T-cell (primary cell): ENCODE measurements around the gene METAP1. TPM values are rescaled to one million over a fixed set of nuclear protein-coding genes. Genes with fewer than 3 reads are reported as not detected.

Experiments
- ATAC-seq, 4 experiments: fragments of 200-7000 bp in 3 of 4; fragments of 150-1000 bp in 1 of 4; cut with Tn5 transposase; replicated peaks in 1 of 4; 1 replicate in 3 of 4; 2 replicates in 1 of 4; pipeline ENCODE4 v1.10.0; 2021; ENCODE audit warnings: moderate library complexity in 3 of 4, mild to moderate bottlenecking in 2 of 4, moderate number of reproducible peaks in 1 of 4
- CTCF ChIA-PET, 2 donors: fragments of 300-600 bp; sonication (Branson Sonifier 250); formaldehyde crosslinking; loops; one replicate each; lab custom pipeline; 2022; ENCODE audit warnings: antibody characterized with exemption in 2 of 2; lab: Charles Lee
- POLR2A ChIA-PET, 2 donors: fragments of 300-600 bp; sonication (Branson Sonifier 250); formaldehyde crosslinking; loops; one replicate each; lab custom pipeline; 2022; ENCODE audit warnings: antibody characterized with exemption in 2 of 2; lab: Charles Lee
- DNase-seq, 35 experiments: peaks; one replicate each; pipeline versions ENCODE4 v3.0.0 to v3.0.0-alpha.2; 2013 to 2023
- H3K27ac ChIP-seq: one replicate; pipeline ENCODE4 v1.5.1; 2013; ENCODE audit warnings: low read length
- H3K27me3 ChIP-seq, 2 experiments: replicated peaks in 1 of 2; 1 replicate in 1 of 2; 2 replicates in 1 of 2; pipeline versions ENCODE4 v1.6.1 to v1.7.0; 2013; ENCODE audit warnings: low read length in 1 of 2, mixed read lengths in 1 of 2; ENCODE audit not compliant: control insufficient read depth in 2 of 2, insufficient read depth in 2 of 2; ENCODE audit errors: extremely low read depth in 1 of 2
- H3K36me3 ChIP-seq, 2 donors: 1 replicate in 1 of 2; 2 replicates in 1 of 2; pipeline versions ENCODE4 v1.6.1 to v1.7.0; 2013; ENCODE audit warnings: low read length in 1 of 2; ENCODE audit not compliant: control insufficient read depth in 2 of 2, insufficient read depth in 1 of 2; ENCODE audit errors: extremely low read depth in 1 of 2
- H3K4me1 ChIP-seq, 2 experiments: 1 replicate in 1 of 2; 2 replicates in 1 of 2; pipeline versions ENCODE4 v1.6.1 to v1.7.0; 2013; ENCODE audit warnings: low read length in 2 of 2, mixed read lengths in 1 of 2; ENCODE audit not compliant: insufficient read depth in 2 of 2, control insufficient read depth in 1 of 2; ENCODE audit errors: extremely low read depth in 1 of 2
- H3K4me3 ChIP-seq, 2 donors: 1 replicate in 1 of 2; 2 replicates in 1 of 2; pipeline versions ENCODE4 v1.5.1 to v1.7.0; 2013; ENCODE audit warnings: mild to moderate bottlenecking in 2 of 2, low read length in 1 of 2, moderate library complexity in 1 of 2; ENCODE audit not compliant: control insufficient read depth in 1 of 2; ENCODE audit errors: extremely low read depth in 1 of 2
- H3K9me3 ChIP-seq: 2 replicates; pipeline ENCODE4 v1.7.0; 2013
- H3K27ac Mint-ChIP-seq, 2 donors: one replicate each; pipeline ENCODE4 v1.8.0; 2020 to 2021; ENCODE audit warnings: mild to moderate bottlenecking in 2 of 2, mixed read lengths in 2 of 2
- H3K27me3 Mint-ChIP-seq, 2 donors: one replicate each; pipeline ENCODE4 v1.8.0; 2021 to 2022; ENCODE audit warnings: mixed read lengths in 2 of 2
- H3K36me3 Mint-ChIP-seq: one replicate; pipeline ENCODE4 v1.8.0; 2021; ENCODE audit warnings: mixed read lengths
- H3K4me1 Mint-ChIP-seq, 3 donors: one replicate each; pipeline ENCODE4 v1.8.0; 2020 to 2022; ENCODE audit warnings: mixed read lengths in 3 of 3, mild to moderate bottlenecking in 1 of 3
- H3K4me3 Mint-ChIP-seq, 3 donors: one replicate each; pipeline ENCODE4 v1.8.0; 2020 to 2022; ENCODE audit warnings: mild to moderate bottlenecking in 3 of 3, mixed read lengths in 3 of 3, moderate library complexity in 3 of 3
- H3K9me3 Mint-ChIP-seq, 3 donors: one replicate each; pipeline ENCODE4 v1.8.0; 2020 to 2022; ENCODE audit warnings: mixed read lengths in 3 of 3
- WGBS: methylation state at CpG from one replicate; pipeline ENCODE4 v1.1.5; 2013; ENCODE audit warnings: missing lambda C conversion rate; ENCODE audit not compliant: insufficient coverage; 5-methylcytosine and 5-hydroxymethylcytosine counted together
- total RNA-seq, 35 experiments: library from RNA in 6 of 35; stranded (reverse) in 6 of 35; fragments of 120-200 nt in 1 of 35; gene quantifications; one replicate each; pipeline versions ENCODE4 v1.2.1 to v1.2.4 and lab custom pipeline; 2013 to 2026

Gene METAP1
- total RNA-seq, 5 donors from 2014 or later (not counting 1 experiment from before 2014, with no cell fraction given), result 32.9 to 39.8 (median 39.2) TPM

GRCh38 chr4:99002279-99002678 lies 6.8 kb downstream of the METAP1 start:
- H3K9me3 Mint-ChIP-seq, result no peaks in the 10 kb centered on the region
- ChIA-PET CTCF (interaction anchor here (0.6 to 1.0 kb wide), 4 partner anchors 10 to 75 kb away, joined by 3 to 7 read pairs (median 4); no protein-coding TSS in a partner anchor), POLR2A (no interaction called here)
- H3K4me3 ChIP-seq, result no peak overlapping the region
- H3K4me1 ChIP-seq, result peaks cover 0 to 7% of the 10 kb centered on the region in 2 experiments
- H3K36me3 ChIP-seq, result no peaks in the 10 kb centered on the region
- H3K4me3 Mint-ChIP-seq, result no peak overlapping the region
- peaks cover 15% of the 10 kb centered on the region for H3K36me3 Mint-ChIP-seq
- ATAC-seq (no peak), DNase-seq (no peak)
- WGBS, result 80% methylated on average over 1 of the region's 3 CpGs
- no peak overlapping the region for H3K27ac Mint-ChIP-seq
- H3K27ac ChIP-seq, result no peak overlapping the region
- peaks cover 79 to 84% (median 81%) of the 10 kb centered on the region in 3 donors for H3K4me1 Mint-ChIP-seq
- no peaks in the 10 kb centered on the region for H3K9me3 ChIP-seq
- H3K27me3 ChIP-seq, result no peaks in the 10 kb centered on the region
- H3K27me3 Mint-ChIP-seq, result no peaks in the 10 kb centered on the region

- no peak overlapping the region for H3K4me3 ChIP-seq
- no peaks in the 10 kb centered on the region for H3K4me1 ChIP-seq
- peaks cover 0 to 3% of the 10 kb centered on the region in 2 donors for H3K36me3 ChIP-seq
- ChIA-PET CTCF (interaction anchor here (0.7 to 1.5 kb wide), 4 partner anchors 9 to 875 kb away, joined by 5 to 8 read pairs (median 6); no protein-coding TSS in a partner anchor), POLR2A (interaction anchor here in 1 of 2 donors (0.6 kb wide), 1 partner anchor 67 kb away, joined by 3 read pairs; no protein-coding TSS in a partner anchor)
- peaks cover 45% of the 10 kb centered on the region for H3K36me3 Mint-ChIP-seq
- no peak for DNase-seq
- WGBS, result 92% methylated on average over 1 of the region's 2 CpGs
- no peak overlapping the region for H3K4me3 Mint-ChIP-seq
- no peak for ATAC-seq
- no peaks in the 10 kb centered on the region for H3K27me3 ChIP-seq
- peaks cover 6 to 7% (median 7%) of the 10 kb centered on the region in 3 donors for H3K9me3 Mint-ChIP-seq
- no peak overlapping the region for H3K27ac ChIP-seq
- peaks cover 52 to 64% (median 54%) of the 10 kb centered on the region in 3 donors for H3K4me1 Mint-ChIP-seq
- no peaks in the 10 kb centered on the region for H3K27me3 Mint-ChIP-seq
- H3K27ac Mint-ChIP-seq, result peak overlapping the region in 1 of 2 donors; percentile 4
- no peaks in the 10 kb centered on the region for H3K9me3 ChIP-seq
These were observed 12.5 kb downstream of the METAP1 start for GRCh38 chr4:99008051-99008450.

- no peaks in the 10 kb centered on the region for H3K4me1 ChIP-seq
- CTCF ChIA-PET, result interaction anchor here (0.6 to 1.5 kb wide), 6 partner anchors 10 to 967 kb away, joined by 4 to 10 read pairs (median 5); partner anchors contain the start of gene METAP1 (in 1 of the 2)
- no CpG with 5 or more reads among the region's 4 CpGs for WGBS
- H3K9me3 Mint-ChIP-seq, result peaks cover 6 to 7% (median 7%) of the 10 kb centered on the region in 3 donors
- H3K36me3 ChIP-seq, result peaks cover 0 to 3% of the 10 kb centered on the region in 2 donors
- no peaks in the 10 kb centered on the region for H3K27me3 Mint-ChIP-seq
- no peak overlapping the region for H3K4me3 ChIP-seq
- H3K27me3 ChIP-seq, result no peaks in the 10 kb centered on the region
- no peak overlapping the region for H3K27ac ChIP-seq
- POLR2A ChIA-PET, result interaction anchor here (0.6 to 0.7 kb wide), 4 partner anchors 15 to 64 kb away, joined by 8 to 14 read pairs (median 13); no protein-coding TSS in a partner anchor
- no peak overlapping the region for H3K27ac Mint-ChIP-seq
- H3K36me3 Mint-ChIP-seq, result peaks cover 44% of the 10 kb centered on the region
- H3K9me3 ChIP-seq, result no peaks in the 10 kb centered on the region
- H3K4me1 Mint-ChIP-seq, result peaks cover 45 to 55% (median 50%) of the 10 kb centered on the region in 3 donors
- no peak for DNase-seq
- ATAC-seq, result no peak
- H3K4me3 Mint-ChIP-seq, result no peak overlapping the region
These were observed 16.4 kb downstream of the METAP1 start for GRCh38 chr4:99011910-99012309.

GRCh38 chr4:99013402-99013843 lies 17.9 kb downstream of the METAP1 start:
- DNase-seq (no peak), ATAC-seq (no peak)
- Mint-ChIP-seq H3K9me3 (peaks cover 6 to 7% (median 7%) of the 10 kb centered on the region in 3 donors), H3K36me3 (peaks cover 38% of the 10 kb centered on the region), H3K27ac (no peak overlapping the region), H3K4me1 (peaks cover 31 to 52% (median 46%) of the 10 kb centered on the region in 3 donors), H3K4me3 (no peak overlapping the region), H3K27me3 (no peaks in the 10 kb centered on the region)
- H3K27ac ChIP-seq, result no peak overlapping the region
- H3K4me1 ChIP-seq, result no peaks in the 10 kb centered on the region
- POLR2A ChIA-PET, result no interaction called here
- peaks cover 0 to 3% of the 10 kb centered on the region in 2 donors for H3K36me3 ChIP-seq
- no peak overlapping the region for H3K4me3 ChIP-seq
- H3K9me3 ChIP-seq, result peaks cover 4% of the 10 kb centered on the region
- no peaks in the 10 kb centered on the region for H3K27me3 ChIP-seq
- WGBS, result no CpG with 5 or more reads among the region's 4 CpGs
- CTCF ChIA-PET, result no interaction called here

GRCh38 chr4:99013884-99014523 lies 18.5 kb downstream of the METAP1 start:
- Histone ChIP-seq H3K9me3 (peaks cover 4% of the 10 kb centered on the region), H3K4me1 (no peaks in the 10 kb centered on the region), H3K27me3 (no peaks in the 10 kb centered on the region), H3K4me3 (no peak overlapping the region), H3K36me3 (peaks cover 0 to 3% of the 10 kb centered on the region in 2 donors), H3K27ac (no peak overlapping the region)
- no peak for DNase-seq
- no CpG with 5 or more reads among the region's 6 CpGs for WGBS
- Mint-ChIP-seq H3K27me3 (no peaks in the 10 kb centered on the region), H3K36me3 (peaks cover 42% of the 10 kb centered on the region), H3K4me3 (no peak overlapping the region), H3K27ac (no peak overlapping the region), H3K4me1 (peaks cover 31 to 51% (median 46%) of the 10 kb centered on the region in 3 donors), H3K9me3 (peaks cover 4 to 7% (median 7%) of the 10 kb centered on the region in 3 donors)
- POLR2A ChIA-PET, result no interaction called here
- no peak for ATAC-seq
- CTCF ChIA-PET, result interaction anchor here in 1 of 2 donors (0.6 kb wide), 1 partner anchor 232 kb away, joined by 4 read pairs; no protein-coding TSS in a partner anchor

DNA sequence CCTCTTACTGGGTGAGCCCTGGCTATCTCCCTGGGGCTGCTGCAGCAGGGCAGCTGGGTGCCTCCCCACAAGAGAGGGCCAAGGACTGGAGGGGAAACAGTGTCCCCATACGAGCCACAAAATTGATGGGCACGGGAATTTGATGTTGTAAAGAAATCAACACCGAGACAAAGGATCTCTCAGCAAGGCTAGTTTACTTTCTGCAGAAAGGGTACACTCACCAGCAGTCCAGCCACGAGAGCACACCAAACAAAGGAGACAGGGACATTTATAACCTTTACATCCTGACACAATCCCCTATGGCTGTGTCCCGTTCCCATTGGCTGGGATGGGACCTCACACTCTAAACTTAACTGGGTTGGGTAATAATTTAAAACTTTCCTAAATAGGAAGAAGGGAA lies 25.9 kb downstream of the METAP1 start:
- no peaks in the 10 kb centered on the region for H3K4me1 ChIP-seq
- H3K36me3 ChIP-seq, result peaks cover 0 to 3% of the 10 kb centered on the region in 2 donors
- DNase-seq (no peak), ATAC-seq (no peak)
- H3K4me3 ChIP-seq, result no peak overlapping the region
- peaks cover 11 to 18% (median 13%) of the 10 kb centered on the region in 3 donors for H3K9me3 Mint-ChIP-seq
- H3K27ac Mint-ChIP-seq, result no peak overlapping the region
- H3K4me1 Mint-ChIP-seq, result peaks cover 51 to 60% (median 59%) of the 10 kb centered on the region in 3 donors
- H3K4me3 Mint-ChIP-seq, result no peak overlapping the region
- H3K27me3 Mint-ChIP-seq, result no peaks in the 10 kb centered on the region
- CTCF ChIA-PET, result no interaction called here
- POLR2A ChIA-PET, result no interaction called here
- no peak overlapping the region for H3K27ac ChIP-seq
- peaks cover 8% of the 10 kb centered on the region for H3K9me3 ChIP-seq
- no peaks in the 10 kb centered on the region for H3K27me3 ChIP-seq
- peaks cover 40% of the 10 kb centered on the region for H3K36me3 Mint-ChIP-seq
- WGBS, result no CpG with 5 or more reads among the region's 5 CpGs
